HFF-Myc (cell line): ENCODE data around the gene PUS1.

Experiments
- DNase-seq: peaks from one replicate; pipeline ENCODE4 v3.0.0-alpha.2; 2011; ENCODE audit warnings: low read depth; ENCODE audit errors: extremely low read depth
- H3K4me3 ChIP-seq: replicated peaks from 2 replicates; pipeline ENCODE4 v1.5.1; 2011; ENCODE audit warnings: low read depth, mild to moderate bottlenecking, control low read depth, low read length
- CTCF ChIP-seq: IDR thresholded peaks from 2 replicates; pipeline ENCODE4 v1.5.1; 2012; ENCODE audit warnings: mild to moderate bottlenecking, low read depth, low read length, control low read depth; ENCODE audit errors: missing control alignments

Gene PUS1

GRCh38 chr12:131893605-131894312, 35.3 kb upstream of the PUS1 start:
- no peak overlapping the region for H3K4me3 ChIP-seq
- DNase-seq = no peak
- TF ChIP-seq CTCF = no peak

- peak within 1 kb of the TSS; percentile 56 for H3K4me3 ChIP-seq
- no peak for TF ChIP-seq CTCF
- peak; percentile 50 for DNase-seq
Observed at GRCh38 chr12:131894313-131894860, 34.7 kb upstream of the PUS1 start, which contains the start of gene ULK1. TSS of gene ULK1 (plus strand) at chr12:131894622. CDS start at chr12:131895002, 380 bp downstream.

GRCh38 chr12:131894981-131895639, 34.0 kb upstream of the PUS1 start:
- no peak for TF ChIP-seq CTCF
- DNase-seq = no peak
- H3K4me3 ChIP-seq = peak overlapping the region; percentile 56

- no peak for TF ChIP-seq CTCF
- peak overlapping the region; percentile 56 for H3K4me3 ChIP-seq
- DNase-seq = no peak
Observed at GRCh38 chr12:131895640-131896079, 33.4 kb upstream of the PUS1 start.

- DNase-seq = peak; percentile 42
- no peak for TF ChIP-seq CTCF
- H3K4me3 ChIP-seq = peak overlapping the region; percentile 56
Observed at GRCh38 chr12:131896080-131896810, 32.8 kb upstream of the PUS1 start.

GRCh38 chr12:131896811-131897270, 32.2 kb upstream of the PUS1 start:
- no peak for DNase-seq
- peak overlapping the region; percentile 56 for H3K4me3 ChIP-seq
- no peak for TF ChIP-seq CTCF
